ENCODE measurements around the gene ELAC2.

DNA sequence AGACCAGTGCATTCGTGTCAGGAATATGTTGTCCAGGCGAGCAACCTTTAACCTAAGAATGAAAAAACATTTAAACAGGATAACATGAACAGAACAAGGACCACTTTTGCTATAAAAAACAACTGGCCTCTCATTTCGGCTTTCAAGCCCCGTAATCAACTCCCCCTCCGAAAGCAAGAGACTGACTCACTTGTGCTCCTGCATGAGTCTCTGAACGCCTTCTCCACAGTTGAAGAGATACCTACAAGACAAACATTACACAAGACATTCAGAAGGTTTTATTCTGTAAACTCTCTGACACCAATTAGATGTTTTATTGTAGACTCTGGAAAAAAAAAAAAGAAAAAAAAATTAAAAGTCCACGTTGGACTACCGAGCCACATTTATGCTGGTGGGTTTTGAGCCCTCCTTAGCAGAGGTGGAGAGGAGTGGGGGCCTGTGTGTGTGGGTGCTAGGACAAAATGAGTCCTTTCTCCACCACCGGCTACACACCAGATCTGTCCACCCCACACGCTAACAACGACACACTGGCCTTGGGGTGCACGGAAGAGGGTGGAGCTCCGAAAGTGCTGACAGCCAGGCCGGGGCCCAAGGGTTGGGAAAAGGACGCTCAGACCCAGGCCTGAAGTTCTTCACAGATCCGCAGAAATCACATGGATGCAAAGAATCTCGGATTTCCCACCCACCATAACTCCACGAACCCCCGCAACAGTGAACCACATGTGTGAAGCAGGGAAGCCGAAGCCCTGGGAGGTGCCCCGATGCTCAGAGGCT is 759 bp downstream of the ELAC2 start:
- TF ChIP-seq, protein P1, sequence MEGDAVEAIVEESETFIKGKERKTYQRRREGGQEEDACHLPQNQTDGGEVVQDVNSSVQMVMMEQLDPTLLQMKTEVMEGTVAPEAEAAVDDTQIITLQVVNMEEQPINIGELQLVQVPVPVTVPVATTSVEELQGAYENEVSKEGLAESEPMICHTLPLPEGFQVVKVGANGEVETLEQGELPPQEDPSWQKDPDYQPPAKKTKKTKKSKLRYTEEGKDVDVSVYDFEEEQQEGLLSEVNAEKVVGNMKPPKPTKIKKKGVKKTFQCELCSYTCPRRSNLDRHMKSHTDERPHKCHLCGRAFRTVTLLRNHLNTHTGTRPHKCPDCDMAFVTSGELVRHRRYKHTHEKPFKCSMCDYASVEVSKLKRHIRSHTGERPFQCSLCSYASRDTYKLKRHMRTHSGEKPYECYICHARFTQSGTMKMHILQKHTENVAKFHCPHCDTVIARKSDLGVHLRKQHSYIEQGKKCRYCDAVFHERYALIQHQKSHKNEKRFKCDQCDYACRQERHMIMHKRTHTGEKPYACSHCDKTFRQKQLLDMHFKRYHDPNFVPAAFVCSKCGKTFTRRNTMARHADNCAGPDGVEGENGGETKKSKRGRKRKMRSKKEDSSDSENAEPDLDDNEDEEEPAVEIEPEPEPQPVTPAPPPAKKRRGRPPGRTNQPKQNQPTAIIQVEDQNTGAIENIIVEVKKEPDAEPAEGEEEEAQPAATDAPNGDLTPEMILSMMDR (conservative IDR thresholded peaks at IDR 0.05; ENCODE audit: low read depth, low read length): no peak
- TF ChIP-seq EZH2 (IDR thresholded peaks at IDR 0.05; ENCODE audit: borderline replicate concordance, low read depth, low read length, poor library complexity, severe bottlenecking): no peak

Data from A673 (cell line).